Measurements from ENCODE around the gene LCE2D. TPM values are rescaled to one million over a fixed set of nuclear protein-coding genes. Genes with fewer than 3 reads are reported as not detected.

The LCE2D gene
- total RNA-seq, 1 experiment from 2014 or later, result not detected

DNA sequence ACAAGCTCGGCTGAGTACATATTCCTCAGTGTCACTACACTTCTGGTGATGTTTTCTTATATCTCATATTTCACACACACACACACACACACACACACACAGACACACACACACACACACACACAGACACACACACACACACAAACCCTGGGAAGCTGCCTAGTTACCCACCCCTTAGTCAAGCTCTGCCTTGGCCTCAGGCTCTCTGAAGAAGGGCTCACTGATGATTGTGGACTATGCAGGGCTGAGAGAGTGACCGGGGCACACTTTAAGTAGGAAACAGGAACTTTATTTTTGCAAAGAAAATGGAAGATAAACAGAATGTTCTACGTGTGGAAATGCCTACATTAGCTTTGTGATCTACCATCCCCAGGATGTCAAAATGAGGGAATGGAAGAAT lies 19.2 kb upstream of the LCE2D start:
- H3K4me1 Mint-ChIP-seq (ENCODE audit: low read depth, unreplicated experiment), result no peaks in the 10 kb centered on the region
- H3K27ac Mint-ChIP-seq (ENCODE audit: unreplicated experiment), result no peak overlapping the region
- intact Hi-C loops (cut with micrococcal nuclease; ENCODE audit: unreplicated experiment), result no loop called here
- CTCF ChIA-PET, result interaction anchor here (0.5 to 0.9 kb wide), 2 partner anchors 10 to 26 kb away, joined by 3 to 6 read pairs; no protein-coding TSS in a partner anchor
- no peaks in the 10 kb centered on the region for H3K9me3 Mint-ChIP-seq (ENCODE audit: low read depth, unreplicated experiment)
- no peak overlapping the region for H3K4me3 Mint-ChIP-seq (ENCODE audit: low read depth, unreplicated experiment)
- no peaks in the 10 kb centered on the region for H3K36me3 Mint-ChIP-seq (ENCODE audit: insufficient read depth, unreplicated experiment)
- no peak for DNase-seq
- no TSS peak for BruUV-seq (replicated peaks)
- H3K27me3 Mint-ChIP-seq (ENCODE audit: unreplicated experiment), result peaks cover 71% of the 10 kb centered on the region
- no peak for TF ChIP-seq CTCF (IDR thresholded peaks at IDR 0.05; ENCODE audit: unreplicated experiment)

- TF ChIP-seq CTCF (IDR thresholded peaks at IDR 0.05; ENCODE audit: unreplicated experiment), result no peak
- no TSS peak for BruUV-seq (replicated peaks)
- Mint-ChIP-seq H3K4me1 (ENCODE audit: low read depth, unreplicated experiment) (no peaks in the 10 kb centered on the region), H3K36me3 (ENCODE audit: insufficient read depth, unreplicated experiment) (no peaks in the 10 kb centered on the region), H3K27me3 (ENCODE audit: unreplicated experiment) (peaks cover 80% of the 10 kb centered on the region), H3K9me3 (ENCODE audit: low read depth, unreplicated experiment) (no peaks in the 10 kb centered on the region), H3K27ac (ENCODE audit: unreplicated experiment) (no peak overlapping the region), H3K4me3 (ENCODE audit: low read depth, unreplicated experiment) (no peak overlapping the region)
- no peak for DNase-seq
- CTCF ChIA-PET, result no interaction called here
- intact Hi-C loops (cut with micrococcal nuclease; ENCODE audit: unreplicated experiment), result no loop called here
These were observed 18.0 kb upstream of the LCE2D start for GRCh38 chr1:152645146-152645545.

DNA sequence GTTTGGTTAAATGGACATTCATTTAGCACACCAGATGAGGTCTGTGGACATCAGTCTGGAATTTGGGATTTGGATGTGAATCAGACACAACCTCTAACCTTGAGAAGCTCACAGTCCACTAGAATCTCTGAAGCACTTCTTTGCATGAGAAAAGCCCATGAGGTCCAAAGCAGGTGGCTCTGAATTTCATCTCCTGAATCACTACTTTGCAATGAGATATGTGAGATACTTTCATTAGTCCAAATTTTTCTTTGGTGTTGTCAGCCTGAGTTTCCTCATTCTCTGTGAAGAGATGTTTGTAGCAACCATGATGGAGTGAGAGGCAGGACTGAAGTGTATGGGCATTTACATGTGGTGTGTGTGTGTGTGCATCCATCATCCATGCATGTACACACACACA lies 16.5 kb upstream of the LCE2D start:
- no TSS peak for BruUV-seq (replicated peaks)
- no peak overlapping the region for H3K4me3 Mint-ChIP-seq (ENCODE audit: low read depth, unreplicated experiment)
- intact Hi-C loops (cut with micrococcal nuclease; ENCODE audit: unreplicated experiment), result no loop called here
- H3K27ac Mint-ChIP-seq (ENCODE audit: unreplicated experiment), result no peak overlapping the region
- H3K27me3 Mint-ChIP-seq (ENCODE audit: unreplicated experiment), result peaks cover 80% of the 10 kb centered on the region
- TF ChIP-seq CTCF (IDR thresholded peaks at IDR 0.05; ENCODE audit: unreplicated experiment), result no peak
- no peaks in the 10 kb centered on the region for H3K9me3 Mint-ChIP-seq (ENCODE audit: low read depth, unreplicated experiment)
- H3K36me3 Mint-ChIP-seq (ENCODE audit: insufficient read depth, unreplicated experiment), result no peaks in the 10 kb centered on the region
- DNase-seq, result no peak
- CTCF ChIA-PET, result no interaction called here
- no peaks in the 10 kb centered on the region for H3K4me1 Mint-ChIP-seq (ENCODE audit: low read depth, unreplicated experiment)

GRCh38 chr1:152654110-152654509 lies 9.1 kb upstream of the LCE2D start:
- H3K27me3 Mint-ChIP-seq (ENCODE audit: unreplicated experiment), result peaks cover 66% of the 10 kb centered on the region
- no TSS peak for BruUV-seq (replicated peaks)
- CTCF ChIA-PET, result interaction anchor here (0.7 to 1.3 kb wide), 6 partner anchors 11 to 571 kb away, joined by 3 to 7 read pairs (median 5); no protein-coding TSS in a partner anchor
- H3K9me3 Mint-ChIP-seq (ENCODE audit: low read depth, unreplicated experiment), result no peaks in the 10 kb centered on the region
- TF ChIP-seq CTCF (IDR thresholded peaks at IDR 0.05; ENCODE audit: unreplicated experiment), result peak; percentile 87
- no peak overlapping the region for H3K4me3 Mint-ChIP-seq (ENCODE audit: low read depth, unreplicated experiment)
- no peaks in the 10 kb centered on the region for H3K4me1 Mint-ChIP-seq (ENCODE audit: low read depth, unreplicated experiment)
- DNase-seq, result peak; percentile 82
- H3K36me3 Mint-ChIP-seq (ENCODE audit: insufficient read depth, unreplicated experiment), result no peaks in the 10 kb centered on the region
- H3K27ac Mint-ChIP-seq (ENCODE audit: unreplicated experiment), result no peak overlapping the region
- intact Hi-C loops (cut with micrococcal nuclease; ENCODE audit: unreplicated experiment), result loop anchor here (2.0 to 10.0 kb wide), 6 partner anchors 81 to 573 kb away; partner anchors contain the start of gene SPRR1B

Data from Calu3 (cell line).